Measurements from ENCODE around the gene FMNL2.

FMNL2 gene

GRCh38 chr2:152479282-152479681 lies 144.3 kb downstream of the FMNL2 start (continued):
- TF ChIP-seq ARNTL (CRISPR knock-in tag; IDR thresholded peaks at IDR 0.05; ENCODE audit: borderline replicate concordance, low read depth) (no peak), ZNF8 (CRISPR knock-in tag; IDR thresholded peaks at IDR 0.05) (no peak), TSHZ2 (CRISPR knock-in tag; IDR thresholded peaks at IDR 0.05) (no peak)
- TF ChIP-seq, protein P1, sequence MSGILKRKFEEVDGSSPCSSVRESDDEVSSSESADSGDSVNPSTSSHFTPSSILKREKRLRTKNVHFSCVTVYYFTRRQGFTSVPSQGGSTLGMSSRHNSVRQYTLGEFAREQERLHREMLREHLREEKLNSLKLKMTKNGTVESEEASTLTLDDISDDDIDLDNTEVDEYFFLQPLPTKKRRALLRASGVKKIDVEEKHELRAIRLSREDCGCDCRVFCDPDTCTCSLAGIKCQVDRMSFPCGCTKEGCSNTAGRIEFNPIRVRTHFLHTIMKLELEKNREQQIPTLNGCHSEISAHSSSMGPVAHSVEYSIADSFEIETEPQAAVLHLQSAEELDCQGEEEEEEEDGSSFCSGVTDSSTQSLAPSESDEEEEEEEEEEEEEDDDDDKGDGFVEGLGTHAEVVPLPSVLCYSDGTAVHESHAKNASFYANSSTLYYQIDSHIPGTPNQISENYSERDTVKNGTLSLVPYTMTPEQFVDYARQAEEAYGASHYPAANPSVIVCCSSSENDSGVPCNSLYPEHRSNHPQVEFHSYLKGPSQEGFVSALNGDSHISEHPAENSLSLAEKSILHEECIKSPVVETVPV (CRISPR knock-in tag; IDR thresholded peaks at IDR 0.05), result no peak

DNA sequence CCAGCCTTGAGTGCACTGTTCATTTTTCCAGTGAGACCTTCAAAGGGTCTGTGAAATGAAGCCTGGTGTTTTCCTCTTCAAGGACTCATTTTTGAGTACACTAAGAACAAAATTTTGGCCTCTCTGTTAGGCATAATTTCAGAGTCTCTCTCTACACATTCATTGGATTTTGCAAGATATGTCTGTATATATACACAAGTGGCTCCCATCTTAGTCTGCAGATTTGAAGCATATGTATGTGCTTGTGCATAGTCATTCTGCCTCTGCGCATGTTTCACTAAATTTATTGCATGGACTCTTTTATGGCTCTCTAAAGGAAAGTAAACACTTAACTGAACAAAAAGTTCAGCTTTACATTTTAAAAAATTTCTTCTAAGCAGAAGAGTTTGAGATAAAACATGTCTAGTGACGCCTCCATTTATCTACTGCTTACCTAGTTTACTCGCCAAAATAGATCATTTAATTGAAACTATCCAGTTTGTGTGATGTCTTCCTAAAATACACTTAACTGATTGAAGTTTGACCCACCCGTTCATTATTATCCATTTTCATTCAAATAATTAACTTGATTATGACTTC lies 145.9 kb downstream of the FMNL2 start:
- TF ChIP-seq CSDC2 (CRISPR knock-in tag; IDR thresholded peaks at IDR 0.05) (no peak), ZFP30 (CRISPR knock-in tag; IDR thresholded peaks at IDR 0.05) (no peak), ZNF8 (CRISPR knock-in tag; IDR thresholded peaks at IDR 0.05) (no peak), PPARA (CRISPR knock-in tag; IDR thresholded peaks at IDR 0.05; ENCODE audit: borderline replicate concordance) (no peak), ESRRG (CRISPR knock-in tag; IDR thresholded peaks at IDR 0.05) (no peak), ZNF70 (CRISPR knock-in tag; IDR thresholded peaks at IDR 0.05) (no peak), ISL1 (CRISPR knock-in tag; IDR thresholded peaks at IDR 0.05) (no peak), PATZ1 (CRISPR knock-in tag; IDR thresholded peaks at IDR 0.05; ENCODE audit: borderline replicate concordance) (no peak), TCF4 (CRISPR knock-in tag; IDR thresholded peaks at IDR 0.05; ENCODE audit: borderline replicate concordance) (no peak), ARNTL (CRISPR knock-in tag; IDR thresholded peaks at IDR 0.05; ENCODE audit: borderline replicate concordance, low read depth) (no peak), TOX (CRISPR knock-in tag; IDR thresholded peaks at IDR 0.05; ENCODE audit: borderline replicate concordance) (no peak), BACH2 (CRISPR knock-in tag; IDR thresholded peaks at IDR 0.05; ENCODE audit: borderline replicate concordance) (no peak), OSR1 (CRISPR knock-in tag; IDR thresholded peaks at IDR 0.05) (no peak), POU6F1 (CRISPR knock-in tag; IDR thresholded peaks at IDR 0.05; ENCODE audit: borderline replicate concordance, low read depth) (no peak), ZC3H10 (CRISPR knock-in tag; IDR thresholded peaks at IDR 0.05) (no peak), ZFP3 (CRISPR knock-in tag; IDR thresholded peaks at IDR 0.05) (no peak), RARB (CRISPR knock-in tag; IDR thresholded peaks at IDR 0.05) (no peak)
- TF ChIP-seq, protein P1 (CRISPR knock-in tag; IDR thresholded peaks at IDR 0.05), result no peak
- ATAC-seq, result no peak

- no peak for ATAC-seq
- TF ChIP-seq ZNF8 (CRISPR knock-in tag; IDR thresholded peaks at IDR 0.05), result no peak
- TF ChIP-seq ZNF565 (CRISPR knock-in tag; conservative IDR thresholded peaks at IDR 0.05; ENCODE audit: low read depth), result no peak
- no peak for TF ChIP-seq TOX (CRISPR knock-in tag; IDR thresholded peaks at IDR 0.05; ENCODE audit: borderline replicate concordance)
- TF ChIP-seq ZFP3 (CRISPR knock-in tag; IDR thresholded peaks at IDR 0.05), result no peak
- TF ChIP-seq ZC3H10 (CRISPR knock-in tag; IDR thresholded peaks at IDR 0.05), result no peak
- no peak for TF ChIP-seq CREB5 (CRISPR knock-in tag; IDR thresholded peaks at IDR 0.05; ENCODE audit: low read depth)
- TF ChIP-seq ZNF70 (CRISPR knock-in tag; IDR thresholded peaks at IDR 0.05), result no peak
- no peak for TF ChIP-seq OSR1 (CRISPR knock-in tag; IDR thresholded peaks at IDR 0.05)
- TF ChIP-seq, protein P1 (CRISPR knock-in tag; IDR thresholded peaks at IDR 0.05), result no peak
- no peak for TF ChIP-seq POU6F1 (CRISPR knock-in tag; IDR thresholded peaks at IDR 0.05; ENCODE audit: borderline replicate concordance, low read depth)
Measured at GRCh38 chr2:152481881-152482583, 147.1 kb downstream of the FMNL2 start.
